Central memory CD8-positive, alpha-beta T cell (primary cell): Measurements from ENCODE around the gene COL25A1.
"Not testable (repeated sequence)": the region's sequence is repeated elsewhere in the genome, so short reads cannot be mapped to it uniquely, and the experiment has no call there.

Source experiments
- ATAC-seq: fragments of 150-1000 bp; cut with Tn5 transposase; replicated peaks from 2 replicates; pipeline ENCODE4 v1.10.0; 2022; ENCODE audit warnings: mild to moderate bottlenecking, moderate FRiP score, moderate number of reproducible peaks; ENCODE audit not compliant: poor library complexity, severe bottlenecking; ENCODE audit errors: extremely low read depth
- DNase-seq, 2 donors: peaks; one replicate each; pipeline ENCODE4 v3.0.0; 2021; ENCODE audit warnings: low spot score in 2 of 2
- H3K27ac Mint-ChIP-seq: one replicate; pipeline ENCODE4 v1.8.0; 2022; ENCODE audit warnings: low read depth, mild to moderate bottlenecking, moderate library complexity, mixed read lengths
- H3K27me3 Mint-ChIP-seq: one replicate; pipeline ENCODE4 v1.8.0; 2022; ENCODE audit warnings: mixed read lengths
- H3K36me3 Mint-ChIP-seq: one replicate; pipeline ENCODE4 v1.8.0; 2022; ENCODE audit warnings: mild to moderate bottlenecking, moderate library complexity, mixed read lengths; ENCODE audit not compliant: insufficient read depth
- H3K4me1 Mint-ChIP-seq: one replicate; pipeline ENCODE4 v1.8.0; 2022; ENCODE audit warnings: mixed read lengths
- H3K4me3 Mint-ChIP-seq: one replicate; pipeline ENCODE4 v1.8.0; 2022; ENCODE audit warnings: mild to moderate bottlenecking, moderate library complexity, mixed read lengths
- H3K9me3 Mint-ChIP-seq: one replicate; pipeline ENCODE4 v1.8.0; 2022; ENCODE audit warnings: mixed read lengths

The COL25A1 gene

GRCh38 chr4:109004418-109004817, 298.0 kb downstream of the COL25A1 start:
- Mint-ChIP-seq H3K27me3 (no peaks in the 10 kb centered on the region), H3K9me3 (peaks cover 5% of the 10 kb centered on the region), H3K36me3 (no peaks in the 10 kb centered on the region), H3K4me3 (no peak overlapping the region), H3K4me1 (no peaks in the 10 kb centered on the region), H3K27ac (no peak overlapping the region)
- DNase-seq = no peak
- no peak for ATAC-seq

GRCh38 chr4:109003964-109004363, 298.5 kb downstream of the COL25A1 start:
- Mint-ChIP-seq H3K4me3 (no peak overlapping the region), H3K27me3 (no peaks in the 10 kb centered on the region), H3K4me1 (no peaks in the 10 kb centered on the region), H3K9me3 (peaks cover 5% of the 10 kb centered on the region), H3K36me3 (no peaks in the 10 kb centered on the region), H3K27ac (no peak overlapping the region)
- DNase-seq (no peak), ATAC-seq (no peak)

DNA sequence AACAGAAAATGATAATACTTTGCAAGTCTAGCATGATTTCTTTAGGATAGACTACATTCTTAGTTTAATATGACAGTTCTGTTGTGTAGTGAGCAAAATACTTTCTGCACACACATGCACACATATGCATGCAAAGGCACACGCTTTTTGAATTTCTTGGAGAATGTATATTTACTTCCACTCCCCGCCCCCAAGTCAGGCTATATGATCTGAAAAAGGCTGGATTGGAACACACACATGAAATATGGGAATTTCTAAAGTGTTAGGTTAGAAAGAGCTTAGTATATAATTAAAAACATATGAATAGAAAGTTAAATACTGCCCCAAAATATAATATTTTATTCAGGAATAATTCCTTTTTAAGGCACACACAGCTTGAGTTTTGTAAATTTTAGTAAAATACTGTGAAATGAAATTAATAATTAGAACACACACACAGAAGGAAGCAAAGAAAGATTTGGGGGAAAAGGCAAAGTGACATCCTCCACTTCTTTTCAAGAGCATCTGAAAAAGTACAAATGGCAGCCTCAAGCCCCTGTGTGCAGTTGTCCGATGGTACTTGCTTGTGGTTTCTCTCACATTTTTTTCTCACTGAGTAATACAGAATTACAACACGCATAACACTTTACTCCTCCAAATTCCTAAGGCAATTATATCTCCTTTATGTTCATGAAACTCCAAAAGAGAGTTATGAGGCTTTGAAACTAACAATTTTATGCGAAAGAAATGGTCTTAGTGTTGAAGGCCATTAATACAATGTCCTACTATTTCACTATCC, 310.7 kb downstream of the COL25A1 start:
- DNase-seq = no peak
- no peaks in the 10 kb centered on the region for H3K27me3 Mint-ChIP-seq
- no peak overlapping the region for H3K27ac Mint-ChIP-seq
- H3K4me3 Mint-ChIP-seq = no peak overlapping the region
- H3K9me3 Mint-ChIP-seq = peaks cover 9% of the 10 kb centered on the region
- ATAC-seq = no peak
- no peaks in the 10 kb centered on the region for H3K4me1 Mint-ChIP-seq
- H3K36me3 Mint-ChIP-seq = no peaks in the 10 kb centered on the region

DNA sequence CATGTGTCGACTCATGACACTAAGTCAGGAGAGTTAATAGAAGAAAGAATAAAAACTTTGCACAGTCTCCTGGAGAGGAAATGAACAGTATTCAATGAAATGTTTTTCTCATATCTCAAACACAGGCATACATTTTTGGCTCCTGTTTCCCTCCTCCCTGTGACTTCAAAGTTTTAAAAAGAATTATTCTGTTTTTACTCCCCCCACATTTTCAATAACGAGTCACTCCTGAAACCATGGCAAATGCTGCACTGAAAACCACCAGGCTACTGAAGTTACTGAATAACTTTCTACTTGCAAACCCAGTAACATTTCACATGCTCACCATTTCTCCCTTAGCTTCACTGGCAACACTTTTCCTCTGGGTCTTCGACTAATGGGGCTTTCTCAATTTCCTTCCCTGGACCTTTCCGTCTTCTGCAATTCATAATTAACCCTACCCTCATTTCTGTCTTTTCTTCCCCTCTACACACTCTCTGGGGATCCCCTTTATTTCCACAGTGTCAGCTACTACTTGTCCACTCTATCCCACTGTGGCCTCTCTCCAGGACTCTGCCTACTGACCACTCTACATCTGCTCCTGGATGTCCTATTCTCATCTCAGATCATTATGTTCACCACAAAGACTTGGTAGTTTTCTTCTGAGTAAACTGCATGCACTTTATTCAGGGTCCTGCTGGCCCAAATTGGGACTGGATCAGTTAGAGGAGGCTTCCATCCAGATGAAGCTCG, 313.8 kb downstream of the COL25A1 start:
- Mint-ChIP-seq H3K27me3 (no peaks in the 10 kb centered on the region), H3K36me3 (no peaks in the 10 kb centered on the region), H3K4me1 (no peaks in the 10 kb centered on the region), H3K4me3 (no peak overlapping the region), H3K27ac (no peak overlapping the region), H3K9me3 (no peaks in the 10 kb centered on the region)
- DNase-seq (no peak), ATAC-seq (no peak)

- H3K9me3 Mint-ChIP-seq, H3K4me3 Mint-ChIP-seq, H3K4me1 Mint-ChIP-seq, H3K27me3 Mint-ChIP-seq, H3K27ac Mint-ChIP-seq, DNase-seq, H3K36me3 Mint-ChIP-seq, ATAC-seq: not testable (repeated sequence)
Measured at GRCh38 chr4:108984495-108984894, 318.0 kb downstream of the COL25A1 start.

- no peak overlapping the region for H3K4me3 Mint-ChIP-seq
- no peaks in the 10 kb centered on the region for H3K4me1 Mint-ChIP-seq
- H3K9me3 Mint-ChIP-seq = no peaks in the 10 kb centered on the region
- no peaks in the 10 kb centered on the region for H3K36me3 Mint-ChIP-seq
- peaks cover 16% of the 10 kb centered on the region for H3K27me3 Mint-ChIP-seq
- DNase-seq (no peak), ATAC-seq (no peak)
- H3K27ac Mint-ChIP-seq = no peak overlapping the region
Measured at GRCh38 chr4:108982402-108983185, 319.9 kb downstream of the COL25A1 start.

DNA sequence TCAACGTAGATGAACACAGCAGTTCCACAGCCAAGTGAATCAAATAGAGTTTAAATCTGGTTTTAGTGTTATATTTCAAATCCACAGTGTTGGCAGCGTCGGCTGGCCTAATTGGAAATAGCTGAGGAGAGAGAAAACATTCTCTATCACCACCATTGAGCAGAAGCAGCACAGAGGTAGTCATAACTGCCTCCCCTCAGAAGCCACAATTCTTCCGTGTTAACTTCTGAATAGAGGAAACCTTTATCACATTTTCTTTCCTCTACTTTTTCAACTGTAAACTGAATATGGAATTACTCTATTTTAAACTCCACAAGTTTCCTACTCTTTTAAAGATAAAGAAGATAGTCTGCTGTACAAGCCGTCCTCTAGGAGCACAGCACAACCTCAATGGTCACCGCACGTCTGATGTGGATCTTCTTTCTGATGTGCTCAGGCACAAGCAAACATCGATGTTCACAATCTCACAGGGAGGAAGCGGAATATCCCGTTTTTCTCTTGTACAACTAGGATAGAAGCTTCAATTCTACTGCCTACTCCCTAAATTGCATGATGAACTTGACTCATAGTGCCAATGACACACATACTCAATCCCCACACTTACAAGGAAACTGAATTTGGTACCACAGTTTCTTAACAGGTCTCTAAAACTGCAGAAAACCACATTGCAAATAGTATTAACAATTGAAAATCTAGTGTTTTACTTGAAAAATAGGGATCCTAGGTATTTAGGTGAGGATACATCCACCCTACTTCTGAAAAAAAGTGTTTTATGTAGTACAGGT, 321.8 kb downstream of the COL25A1 start:
- Mint-ChIP-seq H3K4me3 (no peak overlapping the region), H3K36me3 (no peaks in the 10 kb centered on the region), H3K4me1 (no peaks in the 10 kb centered on the region), H3K27me3 (peaks cover 16% of the 10 kb centered on the region), H3K27ac (no peak overlapping the region), H3K9me3 (no peaks in the 10 kb centered on the region)
- DNase-seq (no peak), ATAC-seq (no peak)

- H3K4me3 Mint-ChIP-seq = no peak overlapping the region
Measured at GRCh38 chr4:108979759-108980158, 322.7 kb downstream of the COL25A1 start.

DNA sequence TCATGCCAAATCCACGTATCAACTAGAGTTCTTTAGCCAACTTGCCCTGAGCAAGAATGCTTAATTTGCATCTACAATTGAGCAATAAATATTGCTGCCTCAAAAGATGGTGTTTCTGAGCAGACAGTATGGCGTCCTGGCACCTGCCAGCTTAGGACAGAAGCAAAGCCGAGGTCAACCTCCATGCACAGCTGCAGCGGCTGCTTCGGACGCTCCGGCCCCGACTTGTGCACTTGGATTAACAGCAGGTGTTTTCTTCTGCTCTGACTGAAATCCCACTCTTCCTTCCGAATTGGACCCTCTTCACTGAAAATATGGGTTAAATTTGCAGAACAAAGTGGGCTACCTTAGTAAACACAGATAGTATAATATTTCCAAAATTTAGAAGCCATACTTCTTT, 324.4 kb downstream of the COL25A1 start:
- H3K9me3 Mint-ChIP-seq = no peaks in the 10 kb centered on the region
- peaks cover 16% of the 10 kb centered on the region for H3K27me3 Mint-ChIP-seq
- no peaks in the 10 kb centered on the region for H3K36me3 Mint-ChIP-seq
- DNase-seq = no peak
- no peak for ATAC-seq
- H3K4me3 Mint-ChIP-seq = no peak overlapping the region
- no peak overlapping the region for H3K27ac Mint-ChIP-seq
- no peaks in the 10 kb centered on the region for H3K4me1 Mint-ChIP-seq

More at GRCh38 chr4:108979759-108980158, 322.7 kb downstream of the COL25A1 start:
- Mint-ChIP-seq H3K27ac (no peak overlapping the region), H3K36me3 (no peaks in the 10 kb centered on the region), H3K27me3 (peaks cover 16% of the 10 kb centered on the region), H3K4me1 (no peaks in the 10 kb centered on the region), H3K9me3 (no peaks in the 10 kb centered on the region)
- DNase-seq (no peak), ATAC-seq (no peak)

DNA sequence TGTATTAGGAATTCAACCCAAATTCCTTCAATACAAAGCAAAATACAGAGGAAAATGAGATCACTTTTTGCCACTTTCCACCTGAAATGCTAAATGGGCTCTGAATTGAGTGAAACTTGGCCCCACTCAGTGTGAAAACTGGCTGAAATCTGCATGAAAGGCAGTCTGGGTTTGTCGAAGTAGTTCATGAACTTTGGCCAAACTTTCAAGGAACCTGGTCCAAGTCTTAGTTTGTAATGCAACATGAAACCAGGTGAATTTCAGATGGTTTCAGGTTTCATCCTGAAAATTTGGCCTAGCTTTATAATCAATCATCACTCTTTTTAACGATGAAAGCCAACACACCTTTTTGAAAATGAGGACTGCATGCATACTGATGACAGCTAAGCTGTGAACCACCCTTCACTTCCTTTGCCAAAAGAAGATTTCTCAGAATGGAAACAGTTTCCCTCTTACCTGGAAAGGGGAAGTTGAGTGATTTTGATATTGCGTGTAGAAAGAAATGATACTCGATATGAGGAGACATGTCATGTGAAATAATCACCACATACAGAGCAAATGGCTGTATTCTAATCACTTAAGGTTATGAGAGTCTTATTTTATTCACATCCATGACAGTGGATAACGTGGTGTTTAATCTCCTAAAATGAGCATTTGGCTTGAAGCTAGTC, 329.7 kb downstream of the COL25A1 start:
- Mint-ChIP-seq H3K27ac (no peak overlapping the region), H3K9me3 (peaks cover 9% of the 10 kb centered on the region), H3K4me3 (no peak overlapping the region), H3K36me3 (no peaks in the 10 kb centered on the region), H3K4me1 (no peaks in the 10 kb centered on the region), H3K27me3 (peaks cover 6% of the 10 kb centered on the region)
- DNase-seq (no peak), ATAC-seq (no peak)

GRCh38 chr4:108971473-108971872, 331.0 kb downstream of the COL25A1 start:
- no peak for ATAC-seq
- Mint-ChIP-seq H3K36me3 (no peaks in the 10 kb centered on the region), H3K4me3 (no peak overlapping the region), H3K27me3 (peaks cover 6% of the 10 kb centered on the region), H3K4me1 (no peaks in the 10 kb centered on the region), H3K27ac (no peak overlapping the region), H3K9me3 (peaks cover 9% of the 10 kb centered on the region)
- DNase-seq = no peak
